ENCODE data around the gene CMIP. TPM values are rescaled to one million over a fixed set of nuclear protein-coding genes. Genes with fewer than 3 reads are reported as not detected.

CMIP gene
- total RNA-seq, 1 experiment from 2014 or later: 63.7 TPM

DNA sequence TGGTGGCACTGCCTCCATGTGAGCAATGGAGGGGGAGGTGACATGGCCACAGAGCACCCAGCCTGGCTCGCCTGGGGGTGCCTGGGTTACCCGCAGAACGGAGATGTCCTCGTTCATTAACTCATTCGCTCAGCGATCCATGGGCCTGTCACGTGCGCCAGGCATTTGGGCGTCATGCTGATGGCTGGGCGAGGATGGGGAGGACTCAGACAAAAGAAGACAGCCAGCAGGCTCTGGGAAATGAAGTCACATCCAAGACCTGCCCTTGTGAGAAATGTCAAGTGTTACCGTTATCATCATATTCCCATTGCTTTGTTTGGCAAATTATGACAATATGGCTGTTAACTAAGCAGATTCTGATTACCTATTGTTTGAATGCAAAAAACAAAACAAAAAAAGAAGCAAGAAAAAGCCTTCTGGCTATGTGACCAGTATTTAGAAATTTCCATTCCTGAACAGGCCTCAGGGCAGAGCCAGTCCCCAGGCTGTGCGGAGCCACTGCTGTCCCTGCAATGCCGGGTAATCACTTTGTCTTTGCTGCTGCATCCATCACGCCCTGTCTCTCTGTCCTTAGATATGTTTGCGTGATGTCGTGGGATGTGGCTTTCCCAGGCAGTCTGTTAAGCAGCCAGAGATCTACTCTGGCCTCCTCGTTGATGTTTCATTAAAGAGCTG, 57.9 kb downstream of the CMIP start (continued):
- TF ChIP-seq, protein P1, sequence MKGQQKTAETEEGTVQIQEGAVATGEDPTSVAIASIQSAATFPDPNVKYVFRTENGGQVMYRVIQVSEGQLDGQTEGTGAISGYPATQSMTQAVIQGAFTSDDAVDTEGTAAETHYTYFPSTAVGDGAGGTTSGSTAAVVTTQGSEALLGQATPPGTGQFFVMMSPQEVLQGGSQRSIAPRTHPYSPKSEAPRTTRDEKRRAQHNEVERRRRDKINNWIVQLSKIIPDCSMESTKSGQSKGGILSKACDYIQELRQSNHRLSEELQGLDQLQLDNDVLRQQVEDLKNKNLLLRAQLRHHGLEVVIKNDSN (CRISPR knock-in tag; IDR thresholded peaks at IDR 0.05): no peak
- TF ChIP-seq, protein P2, sequence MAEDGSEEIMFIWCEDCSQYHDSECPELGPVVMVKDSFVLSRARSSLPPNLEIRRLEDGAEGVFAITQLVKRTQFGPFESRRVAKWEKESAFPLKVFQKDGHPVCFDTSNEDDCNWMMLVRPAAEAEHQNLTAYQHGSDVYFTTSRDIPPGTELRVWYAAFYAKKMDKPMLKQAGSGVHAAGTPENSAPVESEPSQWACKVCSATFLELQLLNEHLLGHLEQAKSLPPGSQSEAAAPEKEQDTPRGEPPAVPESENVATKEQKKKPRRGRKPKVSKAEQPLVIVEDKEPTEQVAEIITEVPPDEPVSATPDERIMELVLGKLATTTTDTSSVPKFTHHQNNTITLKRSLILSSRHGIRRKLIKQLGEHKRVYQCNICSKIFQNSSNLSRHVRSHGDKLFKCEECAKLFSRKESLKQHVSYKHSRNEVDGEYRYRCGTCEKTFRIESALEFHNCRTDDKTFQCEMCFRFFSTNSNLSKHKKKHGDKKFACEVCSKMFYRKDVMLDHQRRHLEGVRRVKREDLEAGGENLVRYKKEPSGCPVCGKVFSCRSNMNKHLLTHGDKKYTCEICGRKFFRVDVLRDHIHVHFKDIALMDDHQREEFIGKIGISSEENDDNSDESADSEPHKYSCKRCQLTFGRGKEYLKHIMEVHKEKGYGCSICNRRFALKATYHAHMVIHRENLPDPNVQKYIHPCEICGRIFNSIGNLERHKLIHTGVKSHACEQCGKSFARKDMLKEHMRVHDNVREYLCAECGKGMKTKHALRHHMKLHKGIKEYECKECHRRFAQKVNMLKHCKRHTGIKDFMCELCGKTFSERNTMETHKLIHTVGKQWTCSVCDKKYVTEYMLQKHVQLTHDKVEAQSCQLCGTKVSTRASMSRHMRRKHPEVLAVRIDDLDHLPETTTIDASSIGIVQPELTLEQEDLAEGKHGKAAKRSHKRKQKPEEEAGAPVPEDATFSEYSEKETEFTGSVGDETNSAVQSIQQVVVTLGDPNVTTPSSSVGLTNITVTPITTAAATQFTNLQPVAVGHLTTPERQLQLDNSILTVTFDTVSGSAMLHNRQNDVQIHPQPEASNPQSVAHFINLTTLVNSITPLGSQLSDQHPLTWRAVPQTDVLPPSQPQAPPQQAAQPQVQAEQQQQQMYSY (CRISPR knock-in tag; IDR thresholded peaks at IDR 0.05): no peak
- TF ChIP-seq FOXJ3 (CRISPR knock-in tag; IDR thresholded peaks at IDR 0.05; ENCODE audit: borderline replicate concordance) (no peak), ETV6 (CRISPR knock-in tag; IDR thresholded peaks at IDR 0.05) (no peak), ZNF138 (CRISPR knock-in tag; conservative IDR thresholded peaks at IDR 0.05) (no peak), CREM (CRISPR knock-in tag; IDR thresholded peaks at IDR 0.05) (no peak), FOXP1 (CRISPR knock-in tag; IDR thresholded peaks at IDR 0.05; ENCODE audit: borderline replicate concordance) (no peak), CREB1 (CRISPR knock-in tag; IDR thresholded peaks at IDR 0.05) (no peak)

DNA sequence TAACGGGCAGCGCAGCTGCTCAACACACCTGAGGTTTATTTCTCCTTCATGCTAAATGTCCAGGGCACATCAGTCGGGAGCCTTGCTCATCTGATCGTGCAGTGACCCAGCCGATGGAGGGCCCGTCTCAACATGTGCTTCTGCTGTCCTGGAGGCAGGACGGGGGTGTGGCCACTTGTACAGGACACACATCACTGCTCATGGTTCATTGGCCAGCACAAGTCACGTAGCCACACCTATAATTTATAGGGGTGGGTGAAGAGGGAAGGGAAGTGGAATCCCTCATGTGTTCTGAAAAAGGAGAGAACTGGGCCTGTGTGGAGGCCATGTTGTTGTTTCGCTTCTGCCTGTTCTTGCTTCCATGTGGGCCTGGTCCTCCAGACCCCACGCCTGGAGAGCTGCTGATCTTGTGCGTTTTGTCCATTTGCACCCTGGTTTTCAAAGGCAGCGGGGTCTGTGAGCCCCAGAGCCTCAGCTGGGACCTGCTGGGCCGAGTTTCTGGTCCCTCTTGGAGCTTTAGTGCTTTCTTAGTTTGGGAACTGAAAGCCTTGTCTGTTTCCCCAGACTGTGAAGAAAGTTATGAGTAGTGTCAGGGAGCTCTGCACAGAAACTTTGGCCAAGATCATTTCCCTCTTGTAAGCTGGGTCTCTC, 60.5 kb downstream of the CMIP start:
- CTCF ChIA-PET: no interaction called here
- Mint-ChIP-seq H3K4me3 (no peak overlapping the region), H3K9me3 (no peaks in the 10 kb centered on the region), H3K27me3 (ENCODE audit: low read depth) (no peaks in the 10 kb centered on the region), H3K4me1 (peaks cover 23% of the 10 kb centered on the region), H3K27ac (peak overlapping the region; percentile 93), H3K36me3 (peaks cover 3% of the 10 kb centered on the region; the same call in 1 of the 2 replicates)
- TF ChIP-seq TEAD4 (CRISPR knock-in tag; IDR thresholded peaks at IDR 0.05): no peak
- TF ChIP-seq TCF7 (CRISPR knock-in tag; IDR thresholded peaks at IDR 0.05; ENCODE audit: low read depth): no peak
- no peak for TF ChIP-seq ZNF219 (CRISPR knock-in tag; IDR thresholded peaks at IDR 0.05; ENCODE audit: borderline replicate concordance)
- POLR2A ChIA-PET: no interaction called here
- peak; percentile 85 for ATAC-seq
- DNase-seq (ENCODE audit: low spot score): no peak

DNA sequence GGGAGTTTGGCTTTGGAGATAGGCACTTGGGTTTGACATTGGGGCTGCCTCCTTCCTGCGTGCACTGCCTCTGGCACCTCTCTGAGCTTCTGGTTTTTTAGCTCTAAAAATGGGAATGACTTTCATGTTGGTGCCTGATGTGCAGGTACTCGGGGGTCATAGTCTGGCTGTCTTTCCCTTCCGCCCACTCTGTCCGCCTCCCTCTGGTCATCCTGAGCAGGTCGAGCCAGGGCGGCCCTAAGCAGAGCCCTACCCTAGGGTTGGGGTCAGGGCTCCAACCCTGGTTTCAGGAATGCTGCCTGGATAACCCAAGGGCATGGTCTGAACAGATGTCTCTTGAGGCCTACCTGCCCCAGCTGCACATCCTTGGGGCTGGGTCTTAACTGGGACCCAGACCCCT, 64.8 kb downstream of the CMIP start:
- TF ChIP-seq FOXJ3 (CRISPR knock-in tag; IDR thresholded peaks at IDR 0.05; ENCODE audit: borderline replicate concordance): no peak
- TF ChIP-seq, protein P3, sequence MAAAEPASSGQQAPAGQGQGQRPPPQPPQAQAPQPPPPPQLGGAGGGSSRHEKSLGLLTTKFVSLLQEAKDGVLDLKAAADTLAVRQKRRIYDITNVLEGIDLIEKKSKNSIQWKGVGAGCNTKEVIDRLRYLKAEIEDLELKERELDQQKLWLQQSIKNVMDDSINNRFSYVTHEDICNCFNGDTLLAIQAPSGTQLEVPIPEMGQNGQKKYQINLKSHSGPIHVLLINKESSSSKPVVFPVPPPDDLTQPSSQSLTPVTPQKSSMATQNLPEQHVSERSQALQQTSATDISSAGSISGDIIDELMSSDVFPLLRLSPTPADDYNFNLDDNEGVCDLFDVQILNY (CRISPR knock-in tag; IDR thresholded peaks at IDR 0.05): no peak
- ChIA-PET POLR2A (no interaction called here), CTCF (no interaction called here)
- Mint-ChIP-seq H3K4me3 (no peak overlapping the region), H3K36me3 (peaks cover 18% of the 10 kb centered on the region), H3K9me3 (peaks cover 11% of the 10 kb centered on the region), H3K27me3 (ENCODE audit: low read depth) (no peaks in the 10 kb centered on the region), H3K27ac (no peak overlapping the region), H3K4me1 (peaks cover 36% of the 10 kb centered on the region)
- ATAC-seq (no peak), DNase-seq (ENCODE audit: low spot score) (no peak)

DNA sequence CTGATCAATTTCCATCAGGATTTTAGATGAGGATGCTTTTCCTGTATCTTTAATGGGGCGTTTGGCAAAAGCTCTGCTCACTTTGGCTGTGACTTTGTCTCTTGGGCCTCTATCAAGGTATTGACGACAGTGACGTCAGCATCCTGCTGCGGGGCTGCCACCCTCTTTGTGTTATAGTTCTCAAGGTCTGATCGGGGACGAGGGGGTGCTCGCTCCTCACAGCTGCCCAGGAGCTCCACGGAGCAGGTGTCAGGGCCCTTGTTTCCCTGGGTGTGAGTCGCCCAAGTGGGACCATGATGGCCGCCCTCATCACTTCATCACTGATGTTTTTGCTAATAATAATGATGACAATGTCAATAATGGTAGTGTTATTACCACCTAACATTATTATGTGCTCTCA, 65.4 kb downstream of the CMIP start:
- H3K4me1 Mint-ChIP-seq: peaks cover 31% of the 10 kb centered on the region
- peaks cover 11% of the 10 kb centered on the region for H3K9me3 Mint-ChIP-seq
- H3K36me3 Mint-ChIP-seq: peaks cover 18% of the 10 kb centered on the region
- no peak for DNase-seq (ENCODE audit: low spot score)
- CTCF ChIA-PET: no interaction called here
- ATAC-seq: no peak
- H3K27me3 Mint-ChIP-seq (ENCODE audit: low read depth): no peaks in the 10 kb centered on the region
- no peak overlapping the region for H3K27ac Mint-ChIP-seq
- TF ChIP-seq ELF4 (CRISPR knock-in tag; IDR thresholded peaks at IDR 0.05; ENCODE audit: low read depth) (no peak), GTF2I (CRISPR knock-in tag; conservative IDR thresholded peaks at IDR 0.05) (no peak), NFE2L1 (CRISPR knock-in tag; IDR thresholded peaks at IDR 0.05) (no peak), GABPB1 (CRISPR knock-in tag; IDR thresholded peaks at IDR 0.05) (no peak), ATF1 (CRISPR knock-in tag; IDR thresholded peaks at IDR 0.05) (no peak), SMAD4 (CRISPR knock-in tag; IDR thresholded peaks at IDR 0.05) (no peak), ZNF263 (CRISPR knock-in tag; IDR thresholded peaks at IDR 0.05; ENCODE audit: low read depth) (no peak), HMGA2 (CRISPR knock-in tag; IDR thresholded peaks at IDR 0.05) (no peak), FOXJ3 (CRISPR knock-in tag; IDR thresholded peaks at IDR 0.05; ENCODE audit: borderline replicate concordance) (no peak)
- TF ChIP-seq, protein P4, sequence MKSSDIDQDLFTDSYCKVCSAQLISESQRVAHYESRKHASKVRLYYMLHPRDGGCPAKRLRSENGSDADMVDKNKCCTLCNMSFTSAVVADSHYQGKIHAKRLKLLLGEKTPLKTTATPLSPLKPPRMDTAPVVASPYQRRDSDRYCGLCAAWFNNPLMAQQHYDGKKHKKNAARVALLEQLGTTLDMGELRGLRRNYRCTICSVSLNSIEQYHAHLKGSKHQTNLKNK (CRISPR knock-in tag; IDR thresholded peaks at IDR 0.05): no peak
- TF ChIP-seq, protein P5, sequence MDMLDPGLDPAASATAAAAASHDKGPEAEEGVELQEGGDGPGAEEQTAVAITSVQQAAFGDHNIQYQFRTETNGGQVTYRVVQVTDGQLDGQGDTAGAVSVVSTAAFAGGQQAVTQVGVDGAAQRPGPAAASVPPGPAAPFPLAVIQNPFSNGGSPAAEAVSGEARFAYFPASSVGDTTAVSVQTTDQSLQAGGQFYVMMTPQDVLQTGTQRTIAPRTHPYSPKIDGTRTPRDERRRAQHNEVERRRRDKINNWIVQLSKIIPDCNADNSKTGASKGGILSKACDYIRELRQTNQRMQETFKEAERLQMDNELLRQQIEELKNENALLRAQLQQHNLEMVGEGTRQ (CRISPR knock-in tag; IDR thresholded peaks at IDR 0.05): no peak
- TF ChIP-seq, protein P6, sequence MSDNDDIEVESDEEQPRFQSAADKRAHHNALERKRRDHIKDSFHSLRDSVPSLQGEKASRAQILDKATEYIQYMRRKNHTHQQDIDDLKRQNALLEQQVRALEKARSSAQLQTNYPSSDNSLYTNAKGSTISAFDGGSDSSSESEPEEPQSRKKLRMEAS (CRISPR knock-in tag; IDR thresholded peaks at IDR 0.05): no peak
- POLR2A ChIA-PET: no interaction called here
- H3K4me3 Mint-ChIP-seq: no peak overlapping the region

All from WTC11 (cell line).